Spleen (tissue), 7 donors: ENCODE results near the gene CAMP.

Source experiments
- POLR2A ChIP-seq, 3 donors: fragments of 450-650 bp; IDR thresholded peaks; one replicate each; pipeline ENCODE4 v1.5.1; 2017; ENCODE audit warnings: antibody characterized with exemption in 3 of 3, mild to moderate bottlenecking in 1 of 3
- TF ChIP-seq, protein P1 (sequence below), 11 experiments: fragments of 200-600 bp in 7 of 11; fragments of 450-650 bp in 4 of 11; sonication (generic) in 4 of 11; IDR thresholded peaks in 8 of 11; conservative IDR thresholded peaks in 3 of 11; 1 replicate in 7 of 11; 2 replicates in 4 of 11; pipeline versions ENCODE4 v1.4.0 to v1.8.0; 2016 to 2021; ENCODE audit warnings: antibody characterized with exemption in 11 of 11, inconsistent platforms in 4 of 11, mild to moderate bottlenecking in 1 of 11
- donor health status: DM: no; HTN: no; CAD: no; lungs with moderate emphysema.
- donor health status: DM: no; HTN: no; CAD: no.
- donor health status: DM: no; HTN: no; CAD: no.

DNA sequence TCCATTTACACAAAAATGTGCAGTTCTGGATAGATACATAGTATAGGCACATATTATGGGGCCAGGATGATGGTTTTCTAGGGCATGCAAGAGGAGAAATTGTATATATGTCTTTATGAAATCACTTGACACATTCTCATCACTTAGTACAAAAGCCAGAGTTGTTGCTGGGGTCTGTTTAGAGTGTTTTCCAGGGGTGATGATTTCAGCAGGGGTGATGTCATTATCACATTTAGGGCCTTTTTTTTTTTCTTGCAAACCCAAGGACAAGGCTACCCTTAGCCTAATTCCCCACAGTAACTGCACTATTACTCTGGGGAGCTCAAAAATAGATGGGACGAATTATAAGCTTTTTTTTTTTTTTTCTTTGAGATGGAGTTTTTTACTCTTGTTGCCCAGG, 21.2 kb downstream of the CAMP start:
- no peak for TF ChIP-seq POLR2A (IDR thresholded peaks at IDR 0.05)
- TF ChIP-seq, protein P1, sequence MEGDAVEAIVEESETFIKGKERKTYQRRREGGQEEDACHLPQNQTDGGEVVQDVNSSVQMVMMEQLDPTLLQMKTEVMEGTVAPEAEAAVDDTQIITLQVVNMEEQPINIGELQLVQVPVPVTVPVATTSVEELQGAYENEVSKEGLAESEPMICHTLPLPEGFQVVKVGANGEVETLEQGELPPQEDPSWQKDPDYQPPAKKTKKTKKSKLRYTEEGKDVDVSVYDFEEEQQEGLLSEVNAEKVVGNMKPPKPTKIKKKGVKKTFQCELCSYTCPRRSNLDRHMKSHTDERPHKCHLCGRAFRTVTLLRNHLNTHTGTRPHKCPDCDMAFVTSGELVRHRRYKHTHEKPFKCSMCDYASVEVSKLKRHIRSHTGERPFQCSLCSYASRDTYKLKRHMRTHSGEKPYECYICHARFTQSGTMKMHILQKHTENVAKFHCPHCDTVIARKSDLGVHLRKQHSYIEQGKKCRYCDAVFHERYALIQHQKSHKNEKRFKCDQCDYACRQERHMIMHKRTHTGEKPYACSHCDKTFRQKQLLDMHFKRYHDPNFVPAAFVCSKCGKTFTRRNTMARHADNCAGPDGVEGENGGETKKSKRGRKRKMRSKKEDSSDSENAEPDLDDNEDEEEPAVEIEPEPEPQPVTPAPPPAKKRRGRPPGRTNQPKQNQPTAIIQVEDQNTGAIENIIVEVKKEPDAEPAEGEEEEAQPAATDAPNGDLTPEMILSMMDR (IDR thresholded peaks at IDR 0.05 in 8 of 11, conservative IDR thresholded peaks at IDR 0.05 in 3 of 11): no peak
